PFSK-1 (cell line): ENCODE data around the gene AIP.

Experiments
- FOXP2 ChIP-seq: optimal IDR thresholded peaks from 2 replicates; pipeline ENCODE3; 2011; ENCODE audit warnings: borderline replicate concordance, control low read depth, inconsistent platforms; ENCODE audit not compliant: insufficient read depth; ENCODE audit errors: extremely low read length, extremely low read depth
- POLR2AphosphoS5 ChIP-seq: IDR thresholded peaks from 2 replicates; pipeline ENCODE4 v1.6.1; 2012; ENCODE audit warnings: low read depth, mild to moderate bottlenecking, control low read depth, low read length, moderate library complexity
- SIN3A ChIP-seq: IDR thresholded peaks from 2 replicates; pipeline ENCODE4 v1.6.1; 2012; ENCODE audit warnings: mild to moderate bottlenecking, low read length, moderate library complexity, borderline replicate concordance; ENCODE audit not compliant: insufficient read depth
- TAF1 ChIP-seq: IDR thresholded peaks from 2 replicates; pipeline ENCODE4 v1.6.1; 2012; ENCODE audit warnings: low read length, control low read depth, borderline replicate concordance; ENCODE audit not compliant: insufficient read depth
- TF ChIP-seq, protein P1 (sequence below), 2 experiments: IDR thresholded peaks; 2 replicates each; pipeline versions ENCODE4 v1.6.1 to v1.8.0; 2011 to 2012; ENCODE audit warnings: low read depth in 2 of 2, low read length in 2 of 2, control low read depth in 1 of 2, inconsistent platforms in 1 of 2, mild to moderate bottlenecking in 1 of 2, moderate library complexity in 1 of 2; ENCODE audit not compliant: insufficient read depth in 1 of 2

The AIP gene

GRCh38 chr11:67522844-67523555 is 40.2 kb downstream of the AIP start, which contains the start of gene CABP2:
CABP2 (minus strand) TSS chr11:67523446; CDS start chr11:67523326, 120 bp downstream.
- TF ChIP-seq TAF1 (no peak), POLR2AphosphoS5 (no peak), FOXP2 (no peak), SIN3A (no peak)
- TF ChIP-seq, protein P1, sequence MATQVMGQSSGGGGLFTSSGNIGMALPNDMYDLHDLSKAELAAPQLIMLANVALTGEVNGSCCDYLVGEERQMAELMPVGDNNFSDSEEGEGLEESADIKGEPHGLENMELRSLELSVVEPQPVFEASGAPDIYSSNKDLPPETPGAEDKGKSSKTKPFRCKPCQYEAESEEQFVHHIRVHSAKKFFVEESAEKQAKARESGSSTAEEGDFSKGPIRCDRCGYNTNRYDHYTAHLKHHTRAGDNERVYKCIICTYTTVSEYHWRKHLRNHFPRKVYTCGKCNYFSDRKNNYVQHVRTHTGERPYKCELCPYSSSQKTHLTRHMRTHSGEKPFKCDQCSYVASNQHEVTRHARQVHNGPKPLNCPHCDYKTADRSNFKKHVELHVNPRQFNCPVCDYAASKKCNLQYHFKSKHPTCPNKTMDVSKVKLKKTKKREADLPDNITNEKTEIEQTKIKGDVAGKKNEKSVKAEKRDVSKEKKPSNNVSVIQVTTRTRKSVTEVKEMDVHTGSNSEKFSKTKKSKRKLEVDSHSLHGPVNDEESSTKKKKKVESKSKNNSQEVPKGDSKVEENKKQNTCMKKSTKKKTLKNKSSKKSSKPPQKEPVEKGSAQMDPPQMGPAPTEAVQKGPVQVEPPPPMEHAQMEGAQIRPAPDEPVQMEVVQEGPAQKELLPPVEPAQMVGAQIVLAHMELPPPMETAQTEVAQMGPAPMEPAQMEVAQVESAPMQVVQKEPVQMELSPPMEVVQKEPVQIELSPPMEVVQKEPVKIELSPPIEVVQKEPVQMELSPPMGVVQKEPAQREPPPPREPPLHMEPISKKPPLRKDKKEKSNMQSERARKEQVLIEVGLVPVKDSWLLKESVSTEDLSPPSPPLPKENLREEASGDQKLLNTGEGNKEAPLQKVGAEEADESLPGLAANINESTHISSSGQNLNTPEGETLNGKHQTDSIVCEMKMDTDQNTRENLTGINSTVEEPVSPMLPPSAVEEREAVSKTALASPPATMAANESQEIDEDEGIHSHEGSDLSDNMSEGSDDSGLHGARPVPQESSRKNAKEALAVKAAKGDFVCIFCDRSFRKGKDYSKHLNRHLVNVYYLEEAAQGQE (IDR thresholded peaks at IDR 0.05; ENCODE audit: insufficient read depth in 1 of 2, low read depth in 2 of 2, low read length in 2 of 2) = no peak

- no peak for TF ChIP-seq SIN3A
- no peak for TF ChIP-seq FOXP2
- TF ChIP-seq, protein P1 (IDR thresholded peaks at IDR 0.05; ENCODE audit: insufficient read depth in 1 of 2, low read depth in 2 of 2, low read length in 2 of 2) = no peak
- TF ChIP-seq POLR2AphosphoS5 = no peak
- TF ChIP-seq TAF1 = no peak
Measured at GRCh38 chr11:67523556-67524479, 41.0 kb downstream of the AIP start.

DNA sequence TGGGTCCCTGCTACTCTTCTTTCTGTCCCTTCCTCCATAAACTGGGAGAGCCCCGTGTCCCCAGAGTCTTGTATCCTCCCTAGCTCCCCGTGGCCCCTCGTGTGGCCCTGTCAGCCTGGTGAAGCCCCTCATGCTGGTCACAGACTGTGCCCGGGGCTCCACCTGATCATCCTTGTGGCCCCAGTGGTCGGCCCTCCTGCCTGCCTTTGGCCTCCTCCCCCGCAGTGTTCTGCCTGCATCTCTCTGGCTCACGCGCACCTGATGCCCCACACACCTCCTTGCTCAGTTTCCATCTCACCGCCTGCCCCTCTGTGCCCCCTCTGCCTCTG is 41.6 kb downstream of the AIP start:
- no peak for TF ChIP-seq SIN3A
- TF ChIP-seq, protein P1 (IDR thresholded peaks at IDR 0.05; ENCODE audit: insufficient read depth in 1 of 2, low read depth in 2 of 2, low read length in 2 of 2) = no peak
- TF ChIP-seq FOXP2 = no peak

GRCh38 chr11:67525275-67525976 is 42.6 kb downstream of the AIP start:
- TF ChIP-seq POLR2AphosphoS5 = no peak
- TF ChIP-seq SIN3A = no peak
- TF ChIP-seq FOXP2 = no peak
- TF ChIP-seq, protein P1 (IDR thresholded peaks at IDR 0.05; ENCODE audit: insufficient read depth in 1 of 2, low read depth in 2 of 2, low read length in 2 of 2) = no peak
